Activated naive CD4-positive, alpha-beta T cell treated with anti-CD3 and anti-CD28 coated beads for 36 hours (primary cell): ENCODE data around the gene KRTAP10-2. TPM values are rescaled to one million over a fixed set of nuclear protein-coding genes. Genes with fewer than 3 reads are reported as not detected.
"Not testable (repeated sequence)": the region's sequence is repeated elsewhere in the genome, so short reads cannot be mapped to it uniquely, and the experiment has no call there.

Experiments used
- CTCF ChIA-PET: fragments of 350-600 bp; sonication (Branson Sonifier 250); formaldehyde crosslinking; loops from one replicate; lab custom pipeline; 2021; ENCODE audit warnings: antibody characterized with exemption; lab: Charles Lee
- DNase-seq: peaks from one replicate; pipeline ENCODE4 v3.0.0-alpha.2; 2020
- H3K27ac Mint-ChIP-seq: one replicate; pipeline ENCODE4 v1.8.0; 2021; ENCODE audit warnings: mild to moderate bottlenecking, mixed read lengths
- H3K27me3 Mint-ChIP-seq: one replicate; pipeline ENCODE4 v1.8.0; 2021; ENCODE audit warnings: low read depth, mixed read lengths
- H3K36me3 Mint-ChIP-seq: one replicate; pipeline ENCODE4 v1.8.0; 2021; ENCODE audit warnings: low read depth, mixed read lengths
- H3K4me1 Mint-ChIP-seq: one replicate; pipeline ENCODE4 v1.8.0; 2021; ENCODE audit warnings: low read depth, mixed read lengths
- H3K4me3 Mint-ChIP-seq: one replicate; pipeline ENCODE4 v1.8.0; 2021; ENCODE audit warnings: mild to moderate bottlenecking, moderate library complexity, mixed read lengths
- H3K9me3 Mint-ChIP-seq: one replicate; pipeline ENCODE4 v1.8.0; 2021; ENCODE audit warnings: mixed read lengths
- intact Hi-C: fragments of 100-400 bp; cut with micrococcal nuclease; formaldehyde crosslinking; loops from one replicate; pipeline ENCODE4 v1.15.1; 2023
- total RNA-seq, 2 experiments: library from RNA; stranded (reverse); gene quantifications; one replicate each; pipeline ENCODE4 v1.2.3, GENCODE V29; 2021

Gene KRTAP10-2
- total RNA-seq, 2 experiments from 2014 or later: not detected

- no peak for DNase-seq
- Mint-ChIP-seq H3K27me3 (no peaks in the 10 kb centered on the region), H3K4me1 (peaks cover 13% of the 10 kb centered on the region), H3K9me3 (peaks cover 8% of the 10 kb centered on the region), H3K4me3 (no peak overlapping the region), H3K36me3 (peaks cover 3% of the 10 kb centered on the region), H3K27ac (no peak overlapping the region)
- intact Hi-C loops: no loop called here
- CTCF ChIA-PET: no interaction called here
These were observed 1.4 kb upstream of the KRTAP10-2 start for GRCh38 chr21:44552681-44553080.

- DNase-seq: no peak
- no peaks in the 10 kb centered on the region for H3K27me3 Mint-ChIP-seq
- no peak overlapping the region for H3K4me3 Mint-ChIP-seq
- H3K36me3 Mint-ChIP-seq: peaks cover 8% of the 10 kb centered on the region
- H3K4me1 Mint-ChIP-seq: peaks cover 19% of the 10 kb centered on the region
- peaks cover 13% of the 10 kb centered on the region for H3K9me3 Mint-ChIP-seq
- no peak overlapping the region for H3K27ac Mint-ChIP-seq
- intact Hi-C loops: no loop called here
- CTCF ChIA-PET: no interaction called here
These were observed 831 bp upstream of the KRTAP10-2 start for GRCh38 chr21:44552136-44552535.

GRCh38 chr21:44550807-44551206 lies 498 bp downstream of the KRTAP10-2 start:
- Mint-ChIP-seq H3K9me3 (peaks cover 20% of the 10 kb centered on the region), H3K27me3 (no peaks in the 10 kb centered on the region), H3K4me3 (no peak overlapping the region), H3K4me1 (peaks cover 25% of the 10 kb centered on the region), H3K27ac (no peak overlapping the region), H3K36me3 (peaks cover 15% of the 10 kb centered on the region)
- intact Hi-C loops: loop anchor here (2.0 kb wide), 1 partner anchor 78 kb away; no protein-coding TSS in a partner anchor
- CTCF ChIA-PET: no interaction called here
- no peak for DNase-seq

- Mint-ChIP-seq H3K36me3 (peaks cover 15% of the 10 kb centered on the region), H3K4me1 (peaks cover 25% of the 10 kb centered on the region), H3K9me3 (peaks cover 21% of the 10 kb centered on the region)
- CTCF ChIA-PET: interaction anchor here (0.6 kb wide), 1 partner anchor 213 kb away, joined by 3 read pairs; no protein-coding TSS in a partner anchor
- not testable (repeated sequence) for H3K27me3 Mint-ChIP-seq, H3K4me3 Mint-ChIP-seq, DNase-seq, H3K27ac Mint-ChIP-seq
- intact Hi-C loops: loop anchor here (2.0 kb wide), 1 partner anchor 79 kb away; no protein-coding TSS in a partner anchor
These were observed 1.0 kb downstream of the KRTAP10-2 start for GRCh38 chr21:44550285-44550684.

GRCh38 chr21:44549525-44550211 lies 1.6 kb downstream of the KRTAP10-2 start:
- CTCF ChIA-PET: interaction anchor here (0.6 kb wide), 1 partner anchor 214 kb away, joined by 3 read pairs; no protein-coding TSS in a partner anchor
- Mint-ChIP-seq H3K9me3 (peaks cover 20% of the 10 kb centered on the region), H3K27me3 (no peaks in the 10 kb centered on the region), H3K27ac (no peak overlapping the region), H3K4me3 (no peak overlapping the region), H3K4me1 (peaks cover 25% of the 10 kb centered on the region), H3K36me3 (peaks cover 15% of the 10 kb centered on the region)
- DNase-seq: no peak
- intact Hi-C loops: loop anchor here (2.0 kb wide), 1 partner anchor 79 kb away; no protein-coding TSS in a partner anchor

GRCh38 chr21:44548922-44549321 lies 2.4 kb downstream of the KRTAP10-2 start:
- Mint-ChIP-seq H3K4me3 (no peak overlapping the region), H3K4me1 (peaks cover 25% of the 10 kb centered on the region), H3K36me3 (peaks cover 15% of the 10 kb centered on the region), H3K9me3 (peaks cover 18% of the 10 kb centered on the region), H3K27me3 (no peaks in the 10 kb centered on the region), H3K27ac (no peak overlapping the region)
- CTCF ChIA-PET: no interaction called here
- intact Hi-C loops: no loop called here
- no peak for DNase-seq

- intact Hi-C loops: no loop called here
- Mint-ChIP-seq H3K4me3 (peak overlapping the region; percentile 22), H3K27ac (peak overlapping the region; percentile 16), H3K4me1 (peaks cover 25% of the 10 kb centered on the region), H3K36me3 (peaks cover 15% of the 10 kb centered on the region), H3K27me3 (no peaks in the 10 kb centered on the region), H3K9me3 (peaks cover 16% of the 10 kb centered on the region)
- DNase-seq: no peak
- CTCF ChIA-PET: interaction anchor here (1.4 kb wide), 1 partner anchor 36 kb away, joined by 4 read pairs; no protein-coding TSS in a partner anchor
These were observed 2.9 kb downstream of the KRTAP10-2 start for GRCh38 chr21:44548381-44548780.

- peaks cover 13% of the 10 kb centered on the region for H3K9me3 Mint-ChIP-seq
- H3K36me3 Mint-ChIP-seq: peaks cover 15% of the 10 kb centered on the region
- intact Hi-C loops: loop anchor here (1.0 kb wide), 1 partner anchor 72 kb away; no protein-coding TSS in a partner anchor
- H3K27me3 Mint-ChIP-seq: no peaks in the 10 kb centered on the region
- H3K4me3 Mint-ChIP-seq: peak overlapping the region; percentile 72
- peak; percentile 58 for DNase-seq
- peak overlapping the region; percentile 91 for H3K27ac Mint-ChIP-seq
- H3K4me1 Mint-ChIP-seq: peaks cover 25% of the 10 kb centered on the region
- CTCF ChIA-PET: interaction anchor here (0.7 to 1.4 kb wide), 4 partner anchors 36 to 589 kb away, joined by 3 to 4 read pairs (median 3); no protein-coding TSS in a partner anchor
These were observed 3.5 kb downstream of the KRTAP10-2 start for GRCh38 chr21:44547656-44548331.

- H3K27ac Mint-ChIP-seq: no peak overlapping the region
- no peak overlapping the region for H3K4me3 Mint-ChIP-seq
- CTCF ChIA-PET: no interaction called here
- peaks cover 15% of the 10 kb centered on the region for H3K36me3 Mint-ChIP-seq
- intact Hi-C loops: no loop called here
- no peak for DNase-seq
- no peaks in the 10 kb centered on the region for H3K27me3 Mint-ChIP-seq
- H3K4me1 Mint-ChIP-seq: peaks cover 25% of the 10 kb centered on the region
- H3K9me3 Mint-ChIP-seq: peaks cover 13% of the 10 kb centered on the region
These were observed 6.7 kb downstream of the KRTAP10-2 start for GRCh38 chr21:44544566-44544965.

GRCh38 chr21:44542716-44543115 lies 8.6 kb downstream of the KRTAP10-2 start:
- Mint-ChIP-seq H3K36me3 (peaks cover 12% of the 10 kb centered on the region), H3K4me1 (peaks cover 12% of the 10 kb centered on the region), H3K27me3 (no peaks in the 10 kb centered on the region), H3K9me3 (peaks cover 13% of the 10 kb centered on the region), H3K4me3 (no peak overlapping the region), H3K27ac (no peak overlapping the region)
- intact Hi-C loops: no loop called here
- CTCF ChIA-PET: no interaction called here
- no peak for DNase-seq

- Mint-ChIP-seq H3K27ac (no peak overlapping the region), H3K4me1 (no peaks in the 10 kb centered on the region), H3K9me3 (peaks cover 1% of the 10 kb centered on the region), H3K4me3 (no peak overlapping the region), H3K36me3 (no peaks in the 10 kb centered on the region), H3K27me3 (no peaks in the 10 kb centered on the region)
- CTCF ChIA-PET: no interaction called here
- intact Hi-C loops: no loop called here
- no peak for DNase-seq
These were observed 10.5 kb downstream of the KRTAP10-2 start for GRCh38 chr21:44540741-44541288.

GRCh38 chr21:44539991-44540666 lies 11.2 kb downstream of the KRTAP10-2 start, which contains the start of gene KRTAP10-1:
Gene KRTAP10-1, minus strand, starts transcription at chr21:44540195. Its CDS starts 45 bp downstream, at chr21:44540150.
- CTCF ChIA-PET: no interaction called here
- Mint-ChIP-seq H3K4me1 (no peaks in the 10 kb centered on the region), H3K36me3 (no peaks in the 10 kb centered on the region), H3K4me3 (no peak within 1 kb of the TSS), H3K27ac (no peak within 1 kb of the TSS), H3K9me3 (no peaks in the 10 kb centered on the region), H3K27me3 (no peaks in the 10 kb centered on the region)
- intact Hi-C loops: no loop called here
- DNase-seq: no peak
